ENCODE data around the gene JPH4.

- TF ChIP-seq CTCF (IDR thresholded peaks at IDR 0.05) (no peak), POLR2A (IDR thresholded peaks at IDR 0.05) (no peak), POLR2AphosphoS5 (IDR thresholded peaks at IDR 0.05) (no peak), EP300 (IDR thresholded peaks at IDR 0.05) (no peak)
These were observed 32.3 kb upstream of the JPH4 start for GRCh38 chr14:23610815-23611289.

Measured in stomach (tissue), 4 donors.